GM12872 (cell line): Measurements from ENCODE around the gene KCNIP4.

Experiments
- CTCF ChIP-seq: IDR thresholded peaks from 3 replicates; pipeline ENCODE4 v1.5.1; 2011; ENCODE audit warnings: low read depth, mild to moderate bottlenecking, low read length, moderate library complexity; ENCODE audit not compliant: insufficient read depth

Gene KCNIP4

DNA sequence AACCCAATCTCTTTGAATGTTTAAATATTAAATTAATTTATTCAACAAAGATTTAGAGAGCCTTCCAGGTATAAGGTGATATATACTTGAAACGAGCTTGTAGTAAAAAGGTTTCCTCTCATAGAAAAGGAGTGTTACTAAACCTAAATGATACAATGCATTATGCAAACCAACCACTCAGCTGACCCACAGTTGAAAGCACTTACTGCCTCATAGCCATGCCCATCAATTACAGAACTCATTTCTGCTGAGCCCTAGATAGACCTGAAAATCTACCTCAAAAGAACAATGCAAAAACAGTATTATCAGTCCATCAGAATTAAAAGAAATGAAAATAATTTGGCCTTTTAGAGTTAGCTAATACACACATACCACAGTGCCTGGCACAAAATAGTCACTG, 75.4 kb downstream of the KCNIP4 start:
- TF ChIP-seq CTCF = no peak

GRCh38 chr4:21872101-21872500, 76.5 kb downstream of the KCNIP4 start:
- no peak for TF ChIP-seq CTCF

GRCh38 chr4:21869978-21870745, 78.4 kb downstream of the KCNIP4 start:
- no peak for TF ChIP-seq CTCF

- TF ChIP-seq CTCF = no peak
Measured at GRCh38 chr4:21864686-21865085, 83.9 kb downstream of the KCNIP4 start.

DNA sequence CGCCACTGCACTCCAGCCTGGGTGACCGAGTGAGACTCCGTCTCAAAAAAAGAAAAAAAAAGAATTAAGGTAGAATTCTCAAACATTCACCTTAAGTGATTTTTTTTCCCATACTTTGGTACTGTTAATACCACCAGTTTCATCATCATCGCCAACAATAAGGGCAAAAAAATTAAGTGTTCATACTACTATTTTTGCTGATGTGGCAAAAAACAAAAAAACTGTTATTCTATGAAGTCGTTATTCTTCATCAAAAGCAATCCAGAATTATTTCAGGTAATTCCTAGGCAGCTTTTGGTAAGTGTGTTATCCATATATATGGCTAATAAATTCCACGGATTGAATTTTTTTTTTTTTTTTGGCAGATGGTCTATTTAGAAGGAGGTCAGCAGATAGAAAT, 85.7 kb downstream of the KCNIP4 start:
- TF ChIP-seq CTCF = no peak

DNA sequence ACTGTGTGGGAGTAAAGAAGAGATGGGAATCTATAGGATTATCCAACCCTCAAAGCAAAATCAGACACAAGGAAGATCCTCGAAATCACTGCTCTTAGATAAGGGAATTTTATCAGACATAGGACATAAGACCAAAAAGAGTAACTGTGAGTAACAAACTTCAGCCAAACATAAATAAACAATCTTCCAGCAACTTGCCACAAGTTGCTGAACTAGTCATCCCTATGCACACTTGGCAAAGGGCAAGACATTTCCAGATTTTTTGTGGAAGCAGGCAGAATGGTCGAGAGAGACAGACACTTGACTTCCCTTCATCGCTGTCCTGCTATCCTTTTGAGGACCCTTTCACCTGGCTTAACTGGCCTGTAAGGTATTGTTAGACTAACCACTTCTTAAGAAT, 89.6 kb downstream of the KCNIP4 start:
- TF ChIP-seq CTCF = no peak

DNA sequence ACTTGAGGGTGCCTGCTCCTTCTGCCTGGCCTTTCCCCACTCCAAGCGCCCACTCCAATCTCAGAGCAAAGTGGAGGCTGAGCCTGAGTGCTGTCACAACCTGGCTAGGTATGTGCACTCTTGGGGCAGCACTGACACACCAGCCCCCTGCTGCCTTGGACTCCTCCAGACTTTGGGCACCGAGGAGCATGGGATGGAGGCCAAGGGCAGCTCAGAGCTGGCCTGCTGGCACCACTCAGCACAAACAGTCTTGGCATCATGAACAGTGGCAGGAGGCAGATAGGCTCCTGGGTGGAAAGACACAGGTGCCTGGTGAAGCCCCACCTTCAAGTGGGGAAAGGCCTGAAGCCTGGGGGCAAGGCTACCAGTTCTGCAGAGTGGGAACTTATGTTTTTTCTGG, 91.8 kb downstream of the KCNIP4 start:
- TF ChIP-seq CTCF = no peak
